Astrocyte of the cerebellum (primary cell): Measurements from ENCODE around the gene TPST1.
"Not testable (repeated sequence)": the region's sequence is repeated elsewhere in the genome, so short reads cannot be mapped to it uniquely, and the experiment has no call there.

ENCODE experiments used
- DNase-seq: peaks from one replicate; pipeline ENCODE4 v3.0.0-alpha.2; 2011; ENCODE audit warnings: low read depth
- H3K4me3 ChIP-seq: 2 replicates; pipeline ENCODE4 v1.5.1; 2011; ENCODE audit warnings: mild to moderate bottlenecking, low read depth, low read length, moderate library complexity
- CTCF ChIP-seq: IDR thresholded peaks from 2 replicates; pipeline ENCODE4 v1.5.1; 2012; ENCODE audit warnings: low read length, low read depth, moderate library complexity, mild to moderate bottlenecking; ENCODE audit errors: missing control alignments
- in situ Hi-C: cut with HindIII; loops from 2 replicates; pipeline ENCODE4 v1.10.0; 2017; ENCODE audit warnings: low sequenced_read_pairs

TPST1 gene

GRCh38 chr7:66319407-66319979, 114.4 kb downstream of the TPST1 start:
- TF ChIP-seq CTCF: no peak
- in situ Hi-C loops: no loop called here

GRCh38 chr7:66321283-66321682, 116.1 kb downstream of the TPST1 start:
- in situ Hi-C loops: no loop called here
- no peak for DNase-seq
- TF ChIP-seq CTCF: no peak
- no peak overlapping the region for H3K4me3 ChIP-seq

More at GRCh38 chr7:66319407-66319979, 114.4 kb downstream of the TPST1 start:
- DNase-seq: no peak
- H3K4me3 ChIP-seq: no peak overlapping the region

GRCh38 chr7:66323114-66323796, 118.1 kb downstream of the TPST1 start:
- TF ChIP-seq CTCF: no peak
- DNase-seq: no peak
- no peak overlapping the region for H3K4me3 ChIP-seq
- in situ Hi-C loops: no loop called here

- H3K4me3 ChIP-seq, in situ Hi-C loops, DNase-seq: not testable (repeated sequence)
These were observed 119.9 kb downstream of the TPST1 start for GRCh38 chr7:66324985-66325384.

GRCh38 chr7:66326501-66327215, 121.5 kb downstream of the TPST1 start:
- TF ChIP-seq CTCF: no peak
- in situ Hi-C loops: no loop called here
- peak; percentile 45 for DNase-seq
- no peak overlapping the region for H3K4me3 ChIP-seq

GRCh38 chr7:66330961-66331360, 125.8 kb downstream of the TPST1 start:
- no peak for DNase-seq
- H3K4me3 ChIP-seq: no peak overlapping the region
- TF ChIP-seq CTCF: no peak
- in situ Hi-C loops: no loop called here

- in situ Hi-C loops: no loop called here
- DNase-seq: no peak
- H3K4me3 ChIP-seq: no peak overlapping the region
- TF ChIP-seq CTCF: no peak
These were observed 126.7 kb downstream of the TPST1 start for GRCh38 chr7:66331883-66332282.
